Activated CD8-positive, alpha-beta memory T cell treated with anti-CD3 and anti-CD28 coated beads, Interleukin-2, amount 50 U/mL, for 1 hour (primary cell): Measurements from ENCODE around the gene CBS.
"Not testable (repeated sequence)": the region's sequence is repeated elsewhere in the genome, so short reads cannot be mapped to it uniquely, and the experiment has no call there.

Experiments used
- DNase-seq: peaks from one replicate; pipeline ENCODE4 v3.0.0-alpha.2; 2020; ENCODE audit errors: extremely low read depth

CBS gene

DNA sequence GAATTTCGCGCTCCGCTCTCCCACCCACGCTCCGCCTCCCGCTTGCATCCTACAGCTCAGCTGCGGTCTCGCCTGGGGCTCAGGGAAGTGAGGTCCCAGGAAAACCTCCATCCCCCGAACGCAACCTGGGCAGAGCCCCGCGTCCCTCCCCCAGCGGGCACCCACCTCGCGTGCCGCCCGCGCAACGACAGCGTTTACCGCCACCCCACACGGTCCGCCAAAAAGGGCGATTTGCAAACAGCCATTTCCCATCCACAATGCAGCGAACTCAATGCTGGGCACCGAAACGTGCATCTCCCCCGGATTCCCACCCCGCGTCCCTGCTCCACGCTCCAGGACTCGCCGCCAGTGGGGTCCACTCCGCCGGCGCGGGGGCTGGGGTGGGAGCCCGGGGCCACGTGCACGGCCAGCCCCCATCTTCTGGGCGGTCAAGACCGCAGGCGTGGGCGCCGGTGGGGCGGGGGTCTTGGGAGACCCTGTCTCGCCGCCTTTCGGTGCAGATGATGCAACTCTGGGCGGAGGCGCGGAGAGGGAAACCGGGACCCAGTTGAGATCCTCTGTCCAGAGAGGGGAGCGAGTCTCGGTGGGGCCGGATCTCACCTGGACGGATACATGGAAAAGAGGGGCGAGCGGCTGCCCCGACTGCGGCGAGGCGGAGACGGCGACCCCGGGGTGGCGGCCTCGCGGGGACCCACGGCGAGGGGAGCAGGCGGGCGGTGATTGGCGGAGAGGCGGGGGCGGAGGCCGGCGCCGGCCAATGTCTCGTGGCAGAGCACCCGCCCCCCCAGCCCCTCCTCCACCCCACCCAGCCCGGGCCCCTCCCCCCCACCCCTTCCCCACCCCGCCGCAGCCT lies at the start of gene CBS:
CBS (minus strand) TSS at position 666 of the 853 bp plus-strand sequence. CDS start 3,642 bp downstream, outside the sequence.
- DNase-seq = not testable (repeated sequence)

GRCh38 chr21:43115956-43116355 lies 40.3 kb upstream of the CBS start:
- DNase-seq = not testable (repeated sequence)

- DNase-seq = not testable (repeated sequence)
Measured at GRCh38 chr21:43114483-43114882, 38.8 kb upstream of the CBS start.

GRCh38 chr21:43109006-43109405 lies 33.4 kb upstream of the CBS start:
- not testable (repeated sequence) for DNase-seq

DNA sequence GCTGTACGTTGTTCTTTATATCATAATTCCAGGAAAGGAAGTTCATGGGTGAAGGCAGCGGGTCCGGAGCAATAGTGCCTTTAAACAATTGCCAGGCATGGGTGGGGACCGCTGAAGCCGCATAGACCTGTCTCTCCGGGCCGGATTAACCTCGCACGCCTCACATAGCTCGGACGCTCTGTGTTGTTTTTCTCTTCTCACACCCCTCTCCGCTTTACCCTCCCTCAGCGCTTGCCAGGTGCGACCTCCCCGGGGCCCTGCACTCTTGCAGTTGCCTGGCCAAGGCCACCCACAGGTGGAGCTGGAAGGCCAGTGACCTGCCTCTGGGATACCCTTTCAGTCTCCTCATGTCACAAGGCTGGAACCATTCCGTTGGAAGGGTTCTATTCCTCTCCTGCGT lies 32.5 kb upstream of the CBS start:
- not testable (repeated sequence) for DNase-seq

DNA sequence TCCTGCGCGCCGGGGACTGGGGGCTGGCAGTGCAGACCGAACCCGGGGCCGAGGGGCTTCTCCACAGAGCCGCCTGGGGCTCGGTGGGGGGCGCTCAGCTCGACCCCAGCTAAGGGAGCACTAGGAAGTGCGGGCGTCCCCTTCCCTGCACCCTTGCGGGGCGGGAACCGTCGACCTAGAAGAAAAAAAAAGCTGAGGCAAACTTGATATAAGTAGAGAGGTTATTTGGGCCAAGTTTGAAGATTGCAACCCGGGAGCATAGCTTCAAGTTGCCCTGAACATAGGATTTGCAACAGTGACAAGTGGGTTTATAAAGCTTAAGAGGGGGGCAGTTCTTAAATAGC lies 32.1 kb upstream of the CBS start:
- not testable (repeated sequence) for DNase-seq

DNA sequence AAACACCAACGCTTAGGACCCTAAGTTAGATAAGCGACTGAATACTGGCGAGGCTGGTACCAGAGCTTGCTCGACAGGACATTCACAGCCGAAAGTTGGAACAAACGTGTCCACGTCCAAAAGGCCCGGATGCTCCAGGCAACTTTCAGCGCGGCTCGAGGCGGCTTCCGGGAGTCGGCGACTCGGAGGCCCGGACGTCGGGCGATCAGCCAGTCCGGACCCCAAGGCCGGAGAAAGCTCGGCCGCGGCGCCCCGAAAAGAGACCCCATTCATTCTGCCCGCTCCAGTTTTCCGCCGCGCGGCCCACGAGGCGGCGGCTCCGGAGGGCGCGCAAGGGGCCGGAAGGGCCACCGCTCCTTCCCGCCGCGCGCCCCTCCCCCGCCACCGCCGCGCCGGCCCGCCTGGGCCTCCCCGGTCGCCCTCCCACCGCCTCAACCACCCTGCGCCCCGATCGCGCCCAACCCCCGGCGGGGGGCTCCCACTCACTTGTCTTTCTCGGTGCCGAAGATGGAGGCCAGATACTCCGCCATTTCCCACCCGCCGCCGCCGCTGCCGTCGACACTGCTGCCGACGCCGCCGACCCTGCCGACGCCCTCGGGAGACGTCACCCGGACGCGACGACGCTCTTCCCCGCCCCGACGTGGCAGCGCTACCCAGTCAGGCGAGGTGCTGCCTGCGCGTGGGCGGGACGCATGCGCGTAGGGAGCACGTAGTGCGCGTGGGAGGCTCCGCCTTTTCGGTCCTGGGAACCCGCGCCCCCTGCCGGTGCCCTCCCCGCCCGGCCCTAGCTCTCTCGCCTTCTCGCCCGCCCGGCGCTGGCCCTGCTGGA lies 31.5 kb upstream of the CBS start, which contains the start of gene U2AF1:
U2AF1 (minus strand) TSS at position 606 of the 829 bp plus-strand sequence; CDS start at position 530, 76 bp downstream.
- DNase-seq = not testable (repeated sequence)

GRCh38 chr21:43104642-43105041 lies 29.0 kb upstream of the CBS start:
- not testable (repeated sequence) for DNase-seq

GRCh38 chr21:43102281-43102680 lies 26.6 kb upstream of the CBS start:
- DNase-seq = not testable (repeated sequence)

GRCh38 chr21:43101676-43102075 lies 26.0 kb upstream of the CBS start:
- not testable (repeated sequence) for DNase-seq

GRCh38 chr21:43101000-43101399 lies 25.4 kb upstream of the CBS start:
- not testable (repeated sequence) for DNase-seq

DNA sequence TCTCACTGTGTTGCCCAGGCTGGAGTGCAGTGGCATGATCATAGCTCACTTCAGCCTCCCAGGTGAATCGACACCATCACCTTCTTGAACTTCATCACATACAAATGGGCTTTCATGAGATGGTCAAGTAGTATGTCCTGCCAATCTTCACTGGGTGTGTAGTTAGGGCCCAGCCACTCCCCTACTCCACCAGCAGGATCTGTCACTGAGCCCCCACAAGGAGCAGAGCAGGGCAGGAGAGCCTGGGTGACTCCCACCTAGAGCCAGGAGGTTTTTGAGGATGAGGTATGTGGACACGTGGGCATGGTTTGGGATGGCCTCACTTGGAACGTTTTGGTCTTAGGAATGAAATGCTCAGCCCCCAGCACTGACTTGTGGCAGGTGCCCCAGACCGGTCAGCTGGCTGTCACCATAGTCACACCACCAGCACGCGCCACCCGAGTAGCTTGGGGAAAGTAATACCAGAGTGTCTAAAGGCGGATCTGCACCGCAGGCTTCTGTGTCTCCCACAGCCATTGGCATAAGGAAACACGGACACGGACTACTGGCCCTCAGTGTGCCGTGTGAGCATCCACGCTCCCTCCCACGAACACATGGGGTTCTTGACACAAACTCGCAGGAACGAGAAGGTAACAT lies 16.5 kb upstream of the CBS start:
- not testable (repeated sequence) for DNase-seq

GRCh38 chr21:43090947-43091346 lies 15.3 kb upstream of the CBS start:
- not testable (repeated sequence) for DNase-seq

- not testable (repeated sequence) for DNase-seq
Measured at GRCh38 chr21:43089463-43089862, 13.8 kb upstream of the CBS start.

GRCh38 chr21:43082587-43083300 lies 7.1 kb upstream of the CBS start:
- DNase-seq = not testable (repeated sequence)

- not testable (repeated sequence) for DNase-seq
Measured at GRCh38 chr21:43076643-43077042, 1.0 kb upstream of the CBS start.

DNA sequence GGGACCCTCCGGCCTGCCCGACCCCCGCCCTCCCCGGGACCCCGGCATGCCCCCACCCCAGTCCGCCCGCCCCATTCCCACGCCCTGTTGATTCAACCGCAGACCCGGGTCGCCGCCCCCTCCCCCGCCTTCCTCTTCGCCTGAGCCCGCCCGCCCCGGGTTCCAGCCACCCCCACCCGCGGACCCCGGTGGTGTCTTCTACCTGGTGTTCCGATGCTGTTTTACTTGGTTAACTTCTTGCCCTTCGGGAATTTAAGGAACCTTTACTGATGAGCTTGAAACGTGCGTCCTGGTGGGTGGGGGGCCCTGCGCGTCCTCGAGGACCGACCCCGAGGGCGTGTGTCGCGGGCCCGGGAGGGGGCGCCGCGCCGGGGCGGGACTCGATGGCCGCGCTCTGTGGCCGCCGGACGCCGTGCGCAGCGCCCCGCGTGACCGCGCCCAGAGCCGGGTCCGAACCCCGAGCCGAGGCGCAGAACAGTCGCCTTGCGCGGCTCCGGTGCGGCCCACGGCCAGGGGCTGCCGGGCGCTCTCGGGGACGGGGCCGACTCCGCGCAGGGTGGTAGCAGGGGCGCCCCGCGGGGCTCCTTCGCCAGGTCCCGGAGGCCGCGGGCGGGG lies 495 bp upstream of the CBS start:
- DNase-seq = not testable (repeated sequence)

GRCh38 chr21:43074401-43075169 lies 1.1 kb downstream of the CBS start:
- DNase-seq = not testable (repeated sequence)

GRCh38 chr21:43072742-43073141 lies 2.9 kb downstream of the CBS start:
- not testable (repeated sequence) for DNase-seq

DNA sequence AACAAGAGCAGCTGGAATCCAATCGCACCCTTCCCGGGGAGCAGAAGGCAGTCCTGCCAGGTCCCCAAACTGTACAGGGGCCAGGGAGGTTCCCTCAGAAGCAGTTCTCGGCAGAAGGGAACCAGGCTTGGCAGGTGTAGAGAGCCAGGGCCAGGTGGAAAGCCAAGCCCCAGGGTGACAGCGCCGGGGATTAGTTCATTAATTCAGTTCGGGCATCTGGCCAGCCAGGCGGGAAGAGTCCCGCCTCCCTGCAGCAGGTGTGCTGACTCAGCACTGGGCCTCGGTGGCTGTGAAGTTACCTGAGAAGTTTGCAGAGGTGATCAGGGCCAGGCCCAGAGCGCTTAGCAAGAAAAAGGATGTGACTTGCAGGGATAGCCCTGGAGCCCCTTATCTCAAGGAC lies 6.0 kb downstream of the CBS start:
- not testable (repeated sequence) for DNase-seq
